H1 (cell line): ENCODE data around the gene ORAI1. TPM values are rescaled to one million over a fixed set of nuclear protein-coding genes. Genes with fewer than 3 reads are reported as not detected.

Source experiments
- BCL11A ChIP-seq, 2 experiments: IDR thresholded peaks; one replicate each; pipeline ENCODE4 v1.6.1; 2011; ENCODE audit warnings: low read depth in 2 of 2, low read length in 2 of 2, mild to moderate bottlenecking in 2 of 2
- CBX8 ChIP-seq: fragments of 300-800, 300-1000 bp; sonication (generic); IDR thresholded peaks from 2 replicates; pipeline ENCODE4 v1.7.1; 2016; ENCODE audit warnings: low read depth, low read length, borderline replicate concordance
- CHD2 ChIP-seq: IDR thresholded peaks from 2 replicates; pipeline ENCODE4 v1.6.1; 2012; ENCODE audit warnings: low read length, improper control_type of control experiment
- CREB1 ChIP-seq: IDR thresholded peaks from 2 replicates; pipeline ENCODE4 v1.6.1; 2012; ENCODE audit warnings: inconsistent platforms
- MAFK ChIP-seq: IDR thresholded peaks from 2 replicates; pipeline ENCODE4 v1.6.1; 2012; ENCODE audit warnings: low read depth, mild to moderate bottlenecking, improper control_type of control experiment, low read length
- POLR2AphosphoS5 ChIP-seq: IDR thresholded peaks from 2 replicates; pipeline ENCODE4 v1.6.1; 2011; ENCODE audit warnings: low read depth, low read length
- SP2 ChIP-seq: IDR thresholded peaks from 2 replicates; pipeline ENCODE4 v1.6.1; 2012; ENCODE audit warnings: mild to moderate bottlenecking, low read length, inconsistent platforms
- TAF1 ChIP-seq: IDR thresholded peaks from 2 replicates; pipeline ENCODE4 v1.6.1; 2011; ENCODE audit warnings: mild to moderate bottlenecking, low read depth, low read length
- TCF12 ChIP-seq: IDR thresholded peaks from 2 replicates; pipeline ENCODE4 v1.6.1; 2011; ENCODE audit warnings: low read depth, mild to moderate bottlenecking, low read length
- polyA plus RNA-seq, 7 experiments: library from polyadenylated mRNA; depleted of rRNA in 3 of 7; stranded (reverse) in 5 of 7; unstranded in 2 of 7; fragments of >200 nt in 5 of 7; fragments of 200-250 nt in 2 of 7; gene quantifications; 1 replicate in 5 of 7; 2 replicates in 1 of 7; 4 replicates in 1 of 7; pipeline versions ENCODE4 v1.2.1 to v1.2.3, GENCODE V29; 2011 to 2013; ENCODE audit warnings: missing spikeins in 2 of 7, mixed read lengths in 2 of 7
- total RNA-seq: library from RNA; stranded (reverse); fragmentation: NEBNext Ultra II Directional; extraction: Animal tissue kit (Norgen Biotek cat#: 25700); gene quantifications from 2 replicates; pipeline ENCODE4 v1.2.1, GENCODE V29; 2021
- TF ChIP-seq, protein P1 (sequence below): IDR thresholded peaks from 2 replicates; pipeline ENCODE4 v1.6.1; 2012; ENCODE audit warnings: inconsistent platforms

The ORAI1 gene
- total and polyA plus RNA-seq, 2 of the 8 experiments (the other 6 are each of a cell fraction or from before 2014, with no cell fraction given), result 29.9 to 71.5 TPM

DNA sequence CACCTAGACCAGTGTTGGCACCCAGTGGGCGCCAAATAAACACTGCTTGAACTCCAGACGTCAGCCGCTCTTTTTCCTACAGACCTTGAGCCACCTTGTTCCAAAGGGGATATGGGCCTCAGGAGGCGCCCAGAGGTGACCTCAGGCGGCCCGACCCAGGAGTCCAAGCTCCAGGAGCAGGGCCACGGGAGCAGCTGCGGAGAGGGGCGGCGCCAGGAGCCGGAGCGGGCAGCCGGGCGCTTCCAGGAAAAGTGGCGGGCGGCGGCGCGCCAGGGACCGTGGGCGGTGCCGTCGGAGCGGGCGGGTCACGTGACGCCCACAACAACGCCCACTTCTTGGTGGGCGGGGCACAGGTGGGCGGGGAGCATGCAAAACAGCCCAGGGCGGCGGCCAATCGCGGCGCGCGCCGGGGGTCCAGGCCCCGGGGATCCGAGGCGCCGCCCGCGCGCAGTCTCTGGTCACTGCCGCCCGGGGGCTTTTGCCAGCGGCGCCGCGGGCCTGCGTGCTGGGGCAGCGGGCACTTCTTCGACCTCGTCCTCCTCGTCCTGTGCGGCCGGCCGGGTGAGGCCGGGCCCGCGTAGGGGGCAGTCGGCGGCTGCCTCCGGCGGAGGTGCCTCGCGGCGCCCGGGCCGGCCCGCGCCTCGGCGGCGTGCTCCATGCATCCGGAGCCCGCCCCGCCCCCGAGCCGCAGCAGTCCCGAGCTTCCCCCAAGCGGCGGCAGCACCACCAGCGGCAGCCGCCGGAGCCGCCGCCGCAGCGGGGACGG is at the start of gene ORAI1 (continued):
- TF ChIP-seq TAF1 (peak; percentile 74), CHD2 (no peak), SP2 (no peak), TCF12 (0 out of 2 replicates have a peak, but pooled peaks have one; percentile 9), BCL11A (IDR thresholded peaks at IDR 0.05; ENCODE audit: low read depth in 2 of 2, low read length in 2 of 2) (no peak), CBX8 (no peak), POLR2AphosphoS5 (0 out of 2 replicates have a peak, but pooled peaks have one; percentile 29), MAFK (no peak), CREB1 (no peak)
- TF ChIP-seq, protein P1, sequence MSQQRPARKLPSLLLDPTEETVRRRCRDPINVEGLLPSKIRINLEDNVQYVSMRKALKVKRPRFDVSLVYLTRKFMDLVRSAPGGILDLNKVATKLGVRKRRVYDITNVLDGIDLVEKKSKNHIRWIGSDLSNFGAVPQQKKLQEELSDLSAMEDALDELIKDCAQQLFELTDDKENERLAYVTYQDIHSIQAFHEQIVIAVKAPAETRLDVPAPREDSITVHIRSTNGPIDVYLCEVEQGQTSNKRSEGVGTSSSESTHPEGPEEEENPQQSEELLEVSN, result 0 out of 2 replicates have a peak, but pooled peaks have one; percentile 18
